Activated CD4-positive, alpha-beta T cell treated with anti-CD3 and anti-CD28 coated beads, Interleukin-2, Interleukin-4, amounts not matched to agents 100 ng/mL and 50 ng/mL, durations not matched to agents 16 hours and 8 hours (primary cell): Measurements from ENCODE around the gene GDF10.
A peak's percentile ranks its signal among the peaks of the same experiment; 100 is the strongest.

ENCODE experiments used
- DNase-seq: peaks from one replicate; pipeline ENCODE4 v3.0.0-alpha.2; 2020; ENCODE audit warnings: low spot score

Gene GDF10

GRCh38 chr10:47294057-47294456 lies 5.9 kb upstream of the GDF10 start:
- DNase-seq = no peak

DNA sequence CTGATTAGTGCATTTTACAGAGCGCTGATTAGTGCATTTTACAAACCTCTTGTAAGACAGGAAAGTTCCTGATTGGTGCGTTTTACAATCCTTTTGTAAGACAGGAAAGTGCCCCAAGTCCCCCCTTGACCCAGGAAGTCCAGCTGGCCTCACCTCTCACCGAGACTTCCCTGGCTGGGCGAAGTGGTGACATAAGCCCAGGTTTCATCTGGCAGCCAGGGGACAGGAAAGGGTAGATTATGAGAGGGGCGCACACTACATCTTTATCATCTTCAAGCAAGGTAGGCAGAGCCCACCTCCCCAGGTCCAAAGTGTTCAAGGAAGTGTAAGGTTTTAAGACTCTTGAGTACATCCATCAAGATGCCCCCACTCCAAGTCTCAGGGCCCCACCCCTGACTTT lies 5.5 kb upstream of the GDF10 start:
- no peak for DNase-seq

DNA sequence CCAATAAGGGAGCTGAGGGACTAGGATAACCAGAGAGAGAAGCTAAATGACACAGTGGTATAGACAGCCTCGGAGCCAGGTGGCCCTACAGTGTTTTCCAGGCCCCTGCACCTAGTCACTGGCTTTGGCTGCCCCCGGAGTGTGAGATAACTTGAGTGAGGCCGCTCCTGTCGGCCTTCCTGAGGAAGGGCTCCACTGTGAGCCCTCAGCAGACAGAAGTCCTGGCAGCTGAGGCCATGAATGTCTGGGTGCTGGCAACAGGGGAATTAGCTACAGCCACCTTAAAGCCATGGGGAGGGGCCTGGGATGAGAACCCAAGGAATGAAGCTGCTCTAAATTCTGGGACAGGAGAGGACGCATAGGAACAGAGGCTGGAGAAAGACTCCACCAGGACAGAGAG lies 4.6 kb upstream of the GDF10 start:
- DNase-seq = no peak

DNA sequence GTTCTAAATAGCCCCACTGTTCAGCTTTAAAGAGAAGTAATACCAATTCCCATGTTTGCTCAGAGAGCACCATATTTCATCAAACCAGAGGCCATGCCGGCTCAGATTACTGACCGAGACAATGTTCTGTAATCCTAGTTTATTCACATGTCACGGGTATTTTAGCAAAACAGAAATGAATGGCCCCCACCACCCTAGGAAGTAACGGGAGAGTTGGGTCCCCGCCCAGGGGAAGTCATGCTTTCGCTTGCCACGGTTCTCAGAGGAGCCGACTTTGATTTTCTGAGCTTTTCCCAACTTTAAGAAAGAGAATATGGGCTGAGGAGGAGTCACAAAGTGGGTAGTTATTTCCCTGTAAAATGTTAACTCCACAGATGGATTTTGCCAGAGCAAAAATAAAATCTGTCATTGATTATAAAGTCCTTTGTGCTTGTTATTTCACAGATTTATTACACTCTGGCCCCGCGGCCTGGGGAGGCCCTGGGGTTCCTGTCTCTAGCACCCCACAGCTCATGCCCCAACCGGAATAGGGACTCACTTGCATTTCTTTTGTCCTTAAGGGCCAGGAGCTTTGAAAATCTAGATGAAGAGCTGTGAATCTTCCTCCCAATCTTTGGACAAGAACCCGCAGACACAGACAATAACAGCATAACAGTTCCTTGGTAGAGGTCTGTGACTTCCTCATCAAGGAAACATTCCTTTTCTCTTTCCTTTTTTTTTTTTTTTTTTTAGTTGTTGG lies 3.7 kb upstream of the GDF10 start:
- DNase-seq = no peak

GRCh38 chr10:47296941-47297340 lies 3.1 kb upstream of the GDF10 start:
- no peak for DNase-seq

DNA sequence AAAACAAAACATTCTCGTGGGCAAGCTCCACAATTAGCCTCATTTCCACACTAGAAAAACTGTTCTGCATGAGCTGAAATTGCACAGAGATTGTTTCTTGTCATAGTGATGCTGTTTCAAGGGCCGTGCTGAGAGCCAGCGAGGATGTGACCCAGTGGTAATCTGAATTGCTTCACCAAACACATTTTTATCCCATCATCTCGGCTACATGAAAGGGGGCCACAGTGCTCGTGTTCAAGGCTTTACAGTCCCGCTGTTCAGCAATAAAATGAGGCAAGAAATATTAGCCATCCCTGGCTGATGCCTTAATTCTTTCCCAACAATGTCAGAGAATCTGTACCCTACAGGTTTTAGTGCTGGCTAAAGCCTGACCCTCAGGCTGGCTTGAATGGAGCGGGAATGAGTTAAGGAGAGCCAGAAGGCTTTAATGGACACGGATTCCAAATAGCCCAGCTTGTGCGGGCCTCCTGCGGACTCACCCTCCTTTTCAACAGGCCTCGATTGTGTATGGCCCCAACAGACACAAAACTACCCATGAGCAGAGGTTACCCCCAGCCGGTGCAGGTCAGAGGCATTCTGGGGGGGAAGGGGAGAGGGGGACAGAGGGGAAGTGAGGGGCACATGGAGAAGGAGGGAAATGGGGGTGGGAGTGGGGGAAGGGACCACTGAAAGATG lies 2.0 kb upstream of the GDF10 start:
- no peak for DNase-seq

DNA sequence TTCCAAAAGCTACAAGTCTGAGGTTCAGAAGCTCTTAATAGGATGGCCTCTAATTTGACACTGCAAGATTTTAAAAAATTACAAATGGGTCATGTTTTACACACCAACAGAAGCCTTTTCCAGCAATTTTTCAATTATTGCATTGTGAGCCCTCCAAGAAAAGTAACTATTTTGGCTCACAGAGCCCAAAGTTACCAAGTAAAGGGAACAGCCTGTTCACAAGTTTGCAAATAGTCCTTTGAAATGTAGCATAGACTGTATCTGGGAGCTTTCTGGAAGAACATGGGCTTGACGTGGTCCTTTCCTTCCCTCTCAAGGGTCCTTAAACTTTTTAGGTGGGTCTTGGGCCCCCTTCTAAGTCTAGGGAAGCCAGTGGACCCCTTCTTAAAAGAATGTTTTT lies 1.3 kb upstream of the GDF10 start:
- no peak for DNase-seq

- no peak for DNase-seq
These were observed 483 bp downstream of the GDF10 start for GRCh38 chr10:47300429-47300931.

GRCh38 chr10:47301833-47302232 lies 1.8 kb downstream of the GDF10 start:
- DNase-seq = no peak

DNA sequence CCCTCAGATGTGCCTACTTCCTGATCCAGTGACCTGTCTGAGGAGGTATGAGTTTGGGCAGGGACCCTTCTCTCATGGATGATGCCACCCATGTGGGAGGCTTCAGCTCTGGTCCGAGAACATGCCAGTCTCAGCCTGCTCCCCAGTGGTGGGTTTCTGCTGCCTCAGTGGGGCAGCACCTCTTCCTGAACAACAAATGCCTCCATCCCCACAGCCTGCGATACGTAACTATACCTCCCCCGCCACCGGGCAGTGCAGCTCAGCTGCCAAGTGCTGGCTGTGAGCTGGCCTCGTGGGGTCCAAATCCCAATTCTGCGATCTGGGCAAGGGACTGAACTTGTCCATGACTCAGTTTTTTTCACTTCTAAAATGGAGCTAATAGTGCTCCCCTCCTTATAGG lies 3.1 kb downstream of the GDF10 start:
- DNase-seq = no peak

DNA sequence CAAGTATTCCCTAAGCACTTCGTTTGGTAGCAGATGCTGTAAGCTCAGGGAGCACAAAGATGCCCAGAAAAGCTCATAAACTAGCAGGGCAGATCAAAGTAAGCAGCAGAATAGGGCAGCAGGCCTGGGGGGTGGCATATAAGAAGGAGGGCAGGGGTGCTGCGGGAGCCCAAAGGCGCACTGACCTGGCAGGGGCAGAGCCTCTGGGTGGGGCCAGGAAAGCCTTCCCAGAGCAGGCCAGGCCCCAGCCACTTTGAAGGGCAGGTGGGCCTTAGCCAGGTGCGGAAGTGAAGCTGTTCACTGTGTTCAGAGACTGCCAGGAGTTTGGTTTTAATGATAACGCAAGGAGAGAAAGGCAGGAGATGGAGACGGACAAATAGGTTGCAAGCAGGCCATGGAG lies 3.9 kb downstream of the GDF10 start:
- no peak for DNase-seq

- DNase-seq = no peak
These were observed 5.6 kb downstream of the GDF10 start for GRCh38 chr10:47305566-47305965.

DNA sequence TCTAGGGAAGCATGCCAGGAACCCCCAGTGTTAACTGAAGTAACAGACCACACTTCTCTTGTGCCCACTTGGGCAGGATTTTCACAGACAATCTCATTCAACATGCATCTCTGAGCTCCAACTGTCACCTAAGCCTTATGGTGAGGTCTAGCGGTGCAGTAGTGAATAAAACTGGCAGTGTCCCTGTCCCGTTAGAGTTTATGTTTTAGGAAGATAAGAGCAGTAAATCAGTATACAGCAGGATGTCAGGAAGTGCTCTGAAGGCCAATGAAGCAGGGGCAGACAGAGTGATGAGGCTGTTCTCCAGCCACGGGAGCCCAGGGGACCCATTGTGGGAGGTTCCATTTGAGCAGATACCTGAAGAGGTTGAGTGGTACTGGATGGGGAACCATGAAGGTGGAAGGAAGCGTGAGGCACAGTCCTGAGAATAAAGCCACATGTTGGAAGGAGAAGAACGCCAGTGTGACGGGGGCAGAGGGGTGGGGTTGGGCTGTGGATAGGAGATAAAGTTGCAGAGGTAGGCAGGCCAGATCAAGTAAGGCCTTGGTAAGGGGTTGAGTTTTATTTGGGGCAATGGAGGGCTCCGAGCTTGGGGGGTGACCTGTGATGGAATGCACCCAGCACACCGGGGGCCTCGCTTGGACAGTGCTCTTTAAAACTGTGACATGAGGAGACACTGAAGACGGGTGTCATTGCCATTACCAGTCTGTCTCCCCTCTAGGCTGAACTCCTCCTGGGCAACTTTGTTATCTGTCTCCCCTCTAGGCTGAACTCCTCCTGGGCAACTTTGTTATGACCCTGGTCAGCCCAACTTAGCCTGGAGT lies 6.6 kb downstream of the GDF10 start:
- no peak for DNase-seq

DNA sequence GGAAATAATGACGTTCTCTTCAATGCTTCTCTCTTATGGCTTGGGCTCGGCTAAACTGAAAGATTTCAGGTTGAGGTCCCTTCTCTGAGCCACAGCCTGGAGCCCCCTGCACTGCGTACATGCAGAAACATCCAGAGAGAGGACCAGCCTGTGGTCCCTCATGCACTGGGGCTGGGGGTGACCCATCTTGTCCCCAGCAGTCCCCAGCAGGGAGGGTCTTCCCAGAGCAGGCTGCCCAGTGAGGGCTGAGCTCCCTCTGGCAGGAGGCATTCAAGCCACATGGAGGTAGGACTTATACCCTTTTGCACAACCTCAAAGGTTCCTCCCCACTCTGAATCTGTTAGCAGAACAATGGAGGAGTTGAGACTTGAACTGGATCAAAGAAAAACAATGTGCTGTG lies 7.4 kb downstream of the GDF10 start:
- DNase-seq = no peak

DNA sequence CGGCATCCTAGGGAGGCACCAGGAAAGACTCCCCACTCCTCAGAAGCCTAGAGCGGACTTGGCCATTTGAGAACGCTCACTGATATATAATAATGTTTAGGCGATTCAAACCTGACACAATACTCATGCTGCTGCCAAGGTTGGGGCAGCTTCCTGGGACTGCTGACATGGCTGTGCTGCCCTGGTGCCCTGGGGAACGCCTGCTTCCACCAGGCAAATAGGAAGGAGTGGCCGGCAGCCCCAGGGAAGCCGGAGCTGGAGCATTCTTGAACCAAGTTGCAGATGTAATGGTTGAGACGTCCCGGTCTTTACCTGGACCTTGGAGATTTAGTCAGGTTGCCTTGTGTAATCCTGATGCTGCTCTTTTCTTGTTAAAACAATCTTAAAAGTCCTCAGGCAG lies 8.8 kb downstream of the GDF10 start:
- DNase-seq = no peak

- peak; percentile 3 for DNase-seq
These were observed 9.6 kb downstream of the GDF10 start for GRCh38 chr10:47309408-47310089.

GRCh38 chr10:47310090-47310505 lies 10.1 kb downstream of the GDF10 start:
- no peak for DNase-seq

GRCh38 chr10:47311193-47311931 lies 11.4 kb downstream of the GDF10 start:
- DNase-seq = peak; percentile 10

DNA sequence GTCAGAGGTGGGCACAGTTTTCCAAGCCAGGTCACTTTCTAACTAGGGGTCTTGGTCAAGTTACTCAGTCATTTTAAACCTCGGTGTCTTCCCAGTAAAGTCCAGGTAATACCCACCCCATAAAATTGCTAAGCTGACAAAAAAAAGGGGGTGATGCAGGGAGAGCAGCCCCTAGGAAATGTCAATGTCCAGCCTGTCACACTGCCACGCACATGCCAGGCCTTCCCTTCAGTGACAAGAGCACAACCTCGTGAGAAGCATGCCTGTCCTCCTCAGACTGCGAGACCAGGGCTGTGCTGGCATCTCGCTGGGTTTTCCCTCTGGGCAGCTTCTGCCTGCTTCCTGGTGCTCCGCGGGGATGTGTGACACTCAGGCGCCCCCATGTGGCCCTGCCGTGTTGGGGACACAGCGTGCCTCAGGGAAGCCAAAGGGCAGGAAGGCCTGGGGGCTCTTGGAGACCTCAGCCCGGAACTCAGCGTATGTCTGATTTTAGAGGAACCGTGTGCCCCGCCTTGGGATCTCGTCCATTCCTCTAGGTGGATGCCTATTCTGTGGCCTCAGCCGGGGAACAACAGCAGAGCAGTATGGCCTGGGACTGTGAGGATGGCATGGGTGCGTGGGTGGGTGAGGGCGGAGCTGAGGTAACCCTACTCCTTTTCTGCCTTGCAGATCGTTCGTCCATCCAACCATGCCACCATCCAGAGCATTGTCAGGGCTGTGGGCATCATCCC lies 12.1 kb downstream of the GDF10 start:
- peak; percentile 78 for DNase-seq

DNA sequence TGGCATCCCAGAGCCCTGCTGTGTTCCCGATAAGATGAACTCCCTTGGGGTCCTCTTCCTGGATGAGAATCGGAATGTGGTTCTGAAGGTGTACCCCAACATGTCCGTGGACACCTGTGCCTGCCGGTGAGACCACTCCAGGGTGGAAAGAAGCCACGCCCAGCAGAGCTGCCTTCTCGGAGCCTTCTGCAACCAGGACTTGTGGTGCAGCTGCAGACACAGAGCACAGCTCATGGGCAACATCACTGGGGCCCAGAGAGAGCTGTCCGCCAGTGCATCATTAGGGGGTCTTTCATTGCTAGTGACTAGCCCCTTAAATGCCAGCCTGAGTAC lies 12.6 kb downstream of the GDF10 start:
- DNase-seq = no peak

GRCh38 chr10:47314416-47314970 lies 14.5 kb downstream of the GDF10 start:
- DNase-seq = no peak
